Measurements from ENCODE around the gene P2RY12.

P2RY12 gene

DNA sequence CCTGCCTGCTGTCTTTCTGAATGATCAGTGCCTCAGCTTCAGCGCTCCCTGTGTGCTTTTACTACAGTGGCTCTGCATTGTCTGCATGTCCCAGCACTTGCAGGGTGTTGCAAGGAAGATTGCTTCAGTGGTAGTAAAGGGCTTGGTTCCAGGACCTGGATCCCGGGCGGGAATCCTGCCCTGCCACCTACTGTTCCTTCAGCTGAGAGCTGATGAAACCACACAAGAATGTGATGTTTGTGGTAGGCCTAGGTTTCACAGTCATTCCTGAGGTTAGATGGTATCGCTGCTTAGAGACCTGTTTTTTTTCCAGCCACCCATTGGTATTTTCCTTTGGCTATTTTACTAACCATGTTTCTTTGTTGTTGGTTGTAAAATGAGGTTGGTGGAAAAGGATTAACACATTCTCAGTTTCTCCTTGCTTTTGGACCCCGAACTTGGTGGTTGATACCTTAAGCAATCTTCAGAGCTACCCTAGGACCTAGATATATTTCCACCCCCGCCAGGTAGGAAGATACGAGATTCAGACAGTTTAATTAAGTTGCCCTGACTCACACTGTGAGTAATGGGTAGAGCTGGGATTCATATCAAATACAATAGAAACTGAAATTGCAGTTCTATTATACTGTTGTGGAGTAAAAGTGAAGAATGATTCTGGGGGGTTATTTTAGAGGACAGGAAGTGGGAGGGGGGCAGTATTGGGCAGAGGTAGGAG is 79.3 kb downstream of the P2RY12 start:
- DNase-seq = no peak

DNA sequence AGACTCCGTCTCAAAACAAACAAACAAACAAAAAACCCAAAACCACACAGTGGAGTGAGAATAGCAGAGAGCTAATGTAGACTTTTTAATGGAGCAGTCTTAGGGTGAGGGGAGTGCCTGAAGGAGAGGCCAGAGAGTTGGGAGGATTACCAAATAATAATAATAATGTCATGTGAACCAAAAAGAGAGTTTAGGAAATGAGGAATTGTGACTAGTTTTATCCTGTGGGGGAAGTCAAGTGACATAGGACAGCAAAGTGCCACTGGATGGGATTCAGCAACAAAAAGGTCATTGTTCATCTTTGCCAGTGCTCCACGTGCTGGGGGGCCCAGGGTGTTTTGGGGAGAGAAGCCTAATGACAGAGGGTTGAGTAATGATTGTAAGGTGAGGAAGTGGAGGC is 80.8 kb downstream of the P2RY12 start:
- DNase-seq = no peak

DNA sequence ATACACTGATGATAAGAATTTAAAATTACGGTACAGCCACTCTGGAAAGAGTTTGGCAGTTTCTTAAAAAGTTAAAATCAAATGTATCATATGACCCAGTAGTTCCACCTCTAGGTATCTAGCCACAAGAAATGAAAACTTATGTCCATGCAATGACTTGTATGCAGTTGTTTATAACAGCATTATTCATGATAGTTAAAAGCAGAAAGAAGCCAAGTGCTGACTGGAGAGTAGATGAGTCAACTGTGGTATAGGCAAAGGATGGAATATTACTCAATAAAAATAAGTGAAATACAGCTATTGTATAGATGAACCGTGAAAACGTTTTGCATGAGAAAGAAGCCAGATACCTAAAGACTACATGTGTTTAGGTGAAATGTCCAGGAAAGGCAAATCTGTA is 82.8 kb downstream of the P2RY12 start:
- no peak for DNase-seq

GRCh38 chr3:151300539-151300938 is 84.0 kb downstream of the P2RY12 start:
- no peak for DNase-seq

DNA sequence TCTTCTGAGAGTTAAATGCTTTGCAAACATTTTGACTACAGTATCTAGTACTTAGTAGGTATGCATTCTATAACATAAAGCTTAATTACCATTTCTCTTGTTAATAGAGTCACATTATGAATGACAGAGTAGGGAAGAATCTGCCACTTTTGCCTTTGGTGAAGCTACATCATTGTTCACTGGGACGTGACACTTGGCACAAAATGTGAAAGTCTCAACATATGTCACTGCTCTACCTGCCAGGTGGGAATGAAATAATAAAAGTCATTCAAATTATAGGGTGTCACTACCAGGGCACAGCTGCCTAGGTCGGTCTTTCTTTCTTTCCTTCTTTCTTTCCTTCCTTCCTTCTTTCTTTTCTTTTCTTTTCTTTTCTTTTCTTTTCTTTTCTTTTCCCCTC is 85.5 kb downstream of the P2RY12 start:
- DNase-seq = no peak

DNA sequence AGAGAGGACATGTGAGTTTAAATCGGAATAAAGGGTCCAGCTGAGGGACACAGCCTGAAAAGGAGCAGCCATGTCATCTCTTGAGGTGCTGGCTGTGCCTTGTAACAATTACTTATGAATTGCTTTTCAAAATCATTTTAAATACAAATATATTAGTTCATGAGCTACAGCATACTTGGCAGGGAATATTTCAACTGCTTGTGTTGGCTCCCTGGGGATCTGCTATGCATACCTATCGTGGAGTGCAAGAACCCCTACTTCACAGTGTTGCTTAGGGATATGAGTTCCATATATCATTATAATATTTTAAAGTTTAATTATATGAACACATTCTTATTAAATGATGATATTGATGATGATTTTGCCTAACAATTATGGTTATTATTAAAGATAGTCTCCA is 87.1 kb downstream of the P2RY12 start:
- no peak for DNase-seq

- no peak for DNase-seq
Measured at GRCh38 chr3:151296226-151296625, 88.3 kb downstream of the P2RY12 start.

- DNase-seq = no peak
Measured at GRCh38 chr3:151293127-151293526, 91.4 kb downstream of the P2RY12 start.

GRCh38 chr3:151290673-151291072 is 93.9 kb downstream of the P2RY12 start:
- DNase-seq = no peak

DNA sequence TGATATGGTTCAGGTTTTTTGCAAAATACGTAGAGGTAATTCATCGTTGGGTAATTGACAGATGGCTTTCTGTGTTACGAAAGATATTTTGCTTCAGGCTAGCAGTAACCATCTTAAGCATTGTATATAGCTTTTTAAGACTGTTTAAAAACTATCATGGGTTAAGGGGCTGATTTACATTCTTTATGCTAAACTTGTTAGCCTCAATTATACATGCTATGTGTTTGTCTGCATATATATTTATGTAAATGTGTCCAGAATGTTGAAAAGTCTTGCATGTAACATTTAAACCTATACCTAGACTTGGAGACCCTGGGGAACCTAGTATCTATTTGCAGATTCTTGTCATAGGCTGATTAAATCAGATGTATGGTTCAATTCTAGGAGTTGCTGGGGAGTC is 95.1 kb downstream of the P2RY12 start:
- no peak for DNase-seq
